EL (cell line): ENCODE data around the gene RASL11B.

ENCODE experiments used
- DNase-seq: peaks from one replicate; pipeline ENCODE4 v3.0.0-alpha.2; 2016

RASL11B gene

GRCh38 chr4:52843958-52844357 lies 18.2 kb upstream of the RASL11B start:
- no peak for DNase-seq

GRCh38 chr4:52844596-52844995 lies 17.5 kb upstream of the RASL11B start:
- DNase-seq: no peak

- no peak for DNase-seq
Measured at GRCh38 chr4:52846502-52846901, 15.6 kb upstream of the RASL11B start.

- no peak for DNase-seq
Measured at GRCh38 chr4:52848254-52848653, 13.9 kb upstream of the RASL11B start.

GRCh38 chr4:52850406-52851124 lies 11.6 kb upstream of the RASL11B start:
- no peak for DNase-seq

GRCh38 chr4:52852041-52852440 lies 10.1 kb upstream of the RASL11B start:
- no peak for DNase-seq

GRCh38 chr4:52852711-52853110 lies 9.4 kb upstream of the RASL11B start:
- DNase-seq: no peak

GRCh38 chr4:52853351-52853750 lies 8.8 kb upstream of the RASL11B start:
- DNase-seq: peak; percentile 51

GRCh38 chr4:52856801-52857200 lies 5.3 kb upstream of the RASL11B start:
- DNase-seq: no peak

- DNase-seq: no peak
Measured at GRCh38 chr4:52860361-52860760, 1.8 kb upstream of the RASL11B start.

GRCh38 chr4:52861171-52861823 lies 820 bp upstream of the RASL11B start:
- DNase-seq: no peak

GRCh38 chr4:52862639-52863161 lies 583 bp downstream of the RASL11B start:
- no peak for DNase-seq

GRCh38 chr4:52863324-52863723 lies 1.2 kb downstream of the RASL11B start:
- DNase-seq: no peak

- DNase-seq: no peak
Measured at GRCh38 chr4:52864793-52865192, 2.7 kb downstream of the RASL11B start.

- no peak for DNase-seq
Measured at GRCh38 chr4:52865300-52865699, 3.2 kb downstream of the RASL11B start.

- DNase-seq: no peak
Measured at GRCh38 chr4:52866734-52867133, 4.6 kb downstream of the RASL11B start.

GRCh38 chr4:52867163-52867562 lies 5.0 kb downstream of the RASL11B start:
- no peak for DNase-seq

GRCh38 chr4:52868133-52868532 lies 6.0 kb downstream of the RASL11B start:
- DNase-seq: no peak

- no peak for DNase-seq
Measured at GRCh38 chr4:52869196-52869595, 7.1 kb downstream of the RASL11B start.

- no peak for DNase-seq
Measured at GRCh38 chr4:52869656-52870055, 7.5 kb downstream of the RASL11B start.

GRCh38 chr4:52870225-52870624 lies 8.1 kb downstream of the RASL11B start:
- no peak for DNase-seq

GRCh38 chr4:52873191-52873590 lies 11.1 kb downstream of the RASL11B start:
- no peak for DNase-seq

- no peak for DNase-seq
Measured at GRCh38 chr4:52873861-52874343, 11.8 kb downstream of the RASL11B start.

- no peak for DNase-seq
Measured at GRCh38 chr4:52874948-52875347, 12.8 kb downstream of the RASL11B start.
